Measurements from ENCODE around the gene SAFB.
A peak's percentile ranks its signal among the peaks of the same experiment; 100 is the strongest.

The SAFB gene

DNA sequence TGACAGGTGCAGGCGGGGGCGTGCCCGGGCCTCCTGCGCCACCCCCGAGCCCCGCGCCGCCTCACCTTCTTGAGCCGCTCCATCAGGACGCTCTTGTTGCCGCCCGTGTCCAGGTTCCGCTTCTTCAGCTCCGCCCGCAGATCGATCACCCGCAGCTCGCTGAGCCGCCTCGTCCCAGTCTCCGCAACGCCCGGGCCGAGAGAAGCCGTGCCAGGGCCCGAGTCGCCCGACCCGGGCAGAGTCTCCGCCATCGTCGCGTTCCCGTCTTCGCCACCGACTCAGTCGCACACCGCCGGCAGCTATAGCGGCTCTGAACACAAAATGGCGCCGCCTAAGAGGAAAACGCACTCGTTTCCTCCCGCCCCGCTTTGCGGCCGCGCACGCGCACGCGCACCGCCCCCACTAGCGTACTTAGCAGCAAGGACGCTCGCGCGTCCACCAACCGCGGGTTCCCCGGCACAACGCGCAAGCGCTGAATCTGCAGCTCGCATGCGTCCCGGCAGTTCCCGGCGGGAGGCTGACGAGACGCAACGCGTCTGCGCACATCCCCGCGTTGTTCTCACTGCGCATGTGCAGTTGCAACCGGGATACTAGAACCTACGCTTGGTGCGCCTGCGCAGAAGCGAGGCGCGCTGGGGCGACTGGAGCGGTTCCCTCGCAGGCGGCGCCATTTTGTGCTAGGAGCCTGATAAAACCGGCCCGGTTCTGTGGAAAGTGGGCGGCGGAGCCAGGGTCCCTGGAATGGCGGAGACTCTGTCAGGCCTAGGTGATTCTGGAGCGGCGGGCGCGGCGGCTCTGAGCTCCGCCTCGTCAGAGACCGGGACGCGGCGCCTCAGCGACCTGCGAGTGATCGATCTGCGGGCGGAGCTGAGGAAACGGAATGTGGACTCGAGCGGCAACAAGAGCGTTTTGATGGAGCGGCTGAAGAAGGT lies at the start of gene SAFB, which contains the start of gene SAFB2:
Gene SAFB, plus strand, starts transcription at position 619 of the 932 bp plus-strand sequence. Its CDS starts 123 bp downstream, at position 742.
Gene SAFB2, minus strand, starts transcription at position 312 of the 932 bp plus-strand sequence. Its CDS starts 61 bp downstream, at position 251.
- peak; percentile 97 for DNase-seq

DNA sequence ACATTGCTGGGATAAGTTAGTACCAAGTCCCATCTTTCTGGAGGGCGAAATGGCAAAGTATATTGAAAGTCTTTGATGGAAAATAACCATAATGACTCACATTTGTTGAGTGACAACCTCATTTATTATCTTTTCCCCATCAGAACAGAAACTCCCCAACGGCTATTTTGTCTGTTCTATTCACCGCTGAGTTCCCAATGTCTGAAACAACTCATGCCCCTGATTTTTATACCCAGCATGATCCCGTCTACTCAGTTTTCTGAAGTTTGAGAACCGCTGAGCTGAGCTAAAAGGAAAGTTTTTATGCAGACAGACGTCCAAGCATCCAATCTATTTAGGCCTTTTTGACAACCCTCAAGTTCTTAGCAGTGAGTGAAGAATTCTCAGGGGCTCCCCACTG lies 47.3 kb upstream of the SAFB start:
- no peak for DNase-seq

DNA sequence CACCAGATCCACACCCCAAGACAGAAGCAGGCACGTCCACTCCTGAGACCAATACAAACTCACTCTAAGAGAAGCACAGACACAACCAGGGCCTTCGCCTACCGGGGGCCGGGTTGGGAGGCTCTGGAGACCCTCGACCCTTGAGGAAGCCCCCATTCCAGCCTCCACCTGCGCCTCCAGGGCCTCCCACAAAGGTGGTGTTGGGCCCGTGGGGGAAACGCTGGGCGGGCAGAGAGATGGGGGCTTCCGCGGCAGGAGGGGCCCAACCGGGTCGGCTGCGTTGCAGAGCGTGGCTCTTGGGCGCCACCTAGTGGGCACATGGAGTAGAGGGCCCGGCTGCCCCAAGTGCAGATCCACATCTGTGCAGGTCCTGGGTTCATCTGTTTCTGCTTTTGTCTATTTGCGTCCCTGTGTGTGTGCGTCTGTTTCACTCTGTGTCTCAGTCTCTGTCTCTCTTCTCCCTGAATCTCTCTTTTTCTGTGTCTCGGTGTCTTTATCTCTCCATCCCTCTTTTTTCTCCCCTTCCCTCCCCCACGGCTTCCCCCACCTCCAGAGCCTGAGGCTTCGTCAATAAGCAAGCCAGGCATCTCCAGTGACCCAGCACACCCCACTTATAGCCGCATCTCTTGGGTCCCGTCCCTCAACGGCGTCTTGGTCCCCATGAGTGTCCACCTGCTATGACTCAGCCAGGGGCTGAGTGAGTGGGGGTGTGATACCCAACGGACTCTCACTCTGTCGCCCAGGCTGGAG lies 44.6 kb upstream of the SAFB start:
- no peak for DNase-seq

DNA sequence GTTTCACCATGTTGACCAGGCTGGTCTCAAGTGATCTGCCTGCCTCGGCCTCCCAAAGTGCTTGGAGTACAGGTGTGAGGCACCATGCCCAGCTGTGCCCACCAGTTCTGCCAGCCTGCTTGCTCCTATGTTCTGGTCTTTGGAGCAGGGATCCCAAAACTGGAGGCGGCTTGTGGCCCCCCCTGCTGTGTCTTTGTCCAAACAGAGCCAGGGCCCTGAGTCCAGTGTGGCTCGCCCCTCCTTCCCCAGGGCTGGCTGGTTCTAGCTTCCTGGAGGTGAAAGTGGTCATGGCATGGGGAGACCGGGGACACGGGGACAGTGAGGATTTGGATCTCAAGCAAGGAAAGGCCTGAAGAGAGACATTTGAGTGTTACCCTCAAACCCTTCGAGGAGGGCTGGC lies 43.6 kb upstream of the SAFB start:
- DNase-seq = no peak

DNA sequence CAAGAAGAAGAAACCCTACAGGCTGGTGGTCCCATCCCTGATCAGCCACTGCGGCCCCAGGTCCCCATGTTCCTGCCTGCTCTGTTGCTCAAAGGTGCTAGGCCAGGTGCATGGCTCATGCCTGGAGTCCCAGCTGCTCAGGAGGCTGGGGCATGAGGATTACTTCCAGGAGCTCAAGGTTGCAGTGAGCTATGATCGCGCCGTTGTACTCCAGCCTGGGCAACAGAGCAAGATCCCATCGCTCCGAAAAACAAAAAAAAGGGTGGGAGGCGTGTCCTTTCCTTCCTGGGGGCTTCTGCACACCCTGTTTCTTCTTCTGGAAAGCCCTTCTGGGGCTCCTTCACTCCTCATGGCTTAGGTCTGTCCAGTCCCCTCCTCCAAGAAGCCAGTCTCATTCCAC lies 43.2 kb upstream of the SAFB start:
- no peak for DNase-seq

DNA sequence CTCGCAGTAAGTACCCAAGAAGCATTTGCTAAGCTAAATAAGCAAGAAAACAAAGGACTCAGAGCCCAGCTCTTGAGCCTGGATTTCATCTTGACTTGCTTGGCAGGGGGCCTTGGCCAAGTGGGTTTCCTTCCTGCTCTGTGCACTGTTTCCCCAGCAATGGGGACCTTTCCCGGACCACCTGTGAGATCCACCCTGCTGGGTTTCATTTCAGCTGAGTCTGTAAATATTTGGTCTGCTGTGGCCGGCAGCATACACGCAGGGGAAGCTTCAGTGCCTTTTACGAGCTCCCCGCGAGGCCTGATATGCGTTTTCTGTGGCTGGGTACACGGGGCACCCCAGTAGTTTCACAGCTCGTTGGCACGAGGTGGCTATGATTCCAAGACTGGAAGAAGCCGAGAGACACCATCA lies 42.7 kb upstream of the SAFB start:
- peak; percentile 44 for DNase-seq

DNA sequence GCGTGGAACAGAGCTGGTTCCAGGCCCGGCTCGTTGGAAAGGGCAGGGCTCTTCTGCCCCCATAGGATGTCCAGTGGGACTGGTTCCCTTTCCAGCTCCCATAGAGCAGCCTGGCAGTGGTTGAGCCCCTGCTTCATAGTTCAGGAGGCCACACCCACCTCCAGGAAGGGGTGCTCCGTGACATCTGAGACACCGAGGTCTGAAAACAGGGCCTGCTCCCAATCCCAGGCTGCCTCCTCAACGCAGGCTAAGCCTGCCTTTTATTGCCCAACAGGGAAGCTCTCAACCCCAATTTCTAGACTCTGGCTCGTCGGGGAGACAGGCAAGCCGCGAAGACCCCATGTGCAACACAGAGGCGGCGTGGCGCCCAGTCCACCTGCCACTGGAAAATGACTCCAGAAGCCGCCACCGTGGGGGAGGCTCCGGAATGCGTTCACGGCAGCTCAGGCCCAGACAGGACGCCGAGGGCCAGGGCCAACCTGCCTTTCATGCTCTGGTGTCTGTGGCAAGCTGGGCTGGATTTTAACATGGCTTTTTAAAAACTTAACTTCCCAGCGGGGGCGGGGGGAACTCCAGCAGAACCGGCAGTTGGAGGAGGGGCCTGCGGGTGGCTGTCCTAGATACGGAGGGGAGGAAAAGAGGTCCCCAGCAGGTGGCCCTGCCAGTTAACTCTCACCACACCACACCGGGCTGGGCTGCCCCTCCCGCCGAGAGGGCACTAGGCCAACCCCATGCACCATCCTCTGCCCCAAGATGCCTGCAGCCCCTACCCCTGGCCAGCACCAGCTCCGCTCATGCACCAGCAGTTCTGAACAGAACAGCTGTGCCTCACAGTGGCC lies 37.2 kb upstream of the SAFB start:
- DNase-seq = no peak

DNA sequence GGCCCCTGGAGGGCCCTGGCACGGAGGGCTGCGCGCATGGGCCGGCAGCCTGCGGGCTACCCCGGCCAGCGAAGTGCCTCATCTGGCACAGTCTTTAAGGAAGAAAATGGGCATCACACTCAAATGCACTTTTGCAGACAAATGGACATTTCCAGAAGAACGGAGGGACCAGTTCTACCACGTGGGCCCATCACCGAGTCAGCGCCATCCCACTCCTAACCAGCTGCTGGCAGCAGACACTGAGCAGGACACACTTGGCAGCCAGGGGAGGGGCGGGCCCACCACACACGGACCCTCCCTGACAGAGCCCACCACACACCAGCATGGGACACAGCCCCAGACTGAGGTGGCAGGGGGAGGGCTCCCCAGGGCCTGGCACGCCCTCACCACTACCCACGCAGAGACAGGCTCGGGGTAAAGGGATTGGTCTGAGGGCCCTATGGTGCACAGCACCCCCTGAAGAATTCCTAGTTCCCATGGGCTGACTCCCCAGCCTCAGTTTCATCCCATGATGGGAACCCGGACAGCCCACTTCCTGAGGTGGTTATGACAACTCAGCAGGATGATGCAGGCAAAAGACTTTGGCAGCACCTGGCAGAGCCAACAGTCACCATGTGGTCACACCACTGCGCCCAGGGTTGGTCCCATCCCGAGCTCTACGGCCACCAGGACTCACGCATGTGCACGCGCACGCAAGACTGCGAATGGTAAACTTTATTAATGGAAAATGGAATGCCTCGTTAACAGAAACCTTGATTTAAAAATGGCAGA lies 36.4 kb upstream of the SAFB start:
- DNase-seq = no peak

DNA sequence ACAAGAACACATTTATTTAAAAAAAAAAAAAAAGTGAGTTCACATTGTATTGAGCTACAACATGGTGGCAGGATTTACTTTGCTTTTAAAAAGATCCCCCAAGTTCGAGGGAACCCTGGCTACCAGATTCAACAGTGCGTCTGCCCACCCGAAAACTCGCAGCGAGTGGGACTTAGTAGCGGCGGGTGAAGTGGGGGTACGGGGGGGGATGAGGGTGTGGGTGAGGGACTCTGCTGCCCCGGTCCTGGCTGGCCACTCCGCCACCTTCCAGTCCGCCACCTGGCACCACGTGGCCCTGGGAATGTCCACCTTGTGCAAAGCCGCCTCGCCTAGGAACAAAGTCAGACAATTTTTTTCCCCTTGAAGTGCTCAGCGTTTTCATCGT lies 35.8 kb upstream of the SAFB start:
- DNase-seq = no peak

DNA sequence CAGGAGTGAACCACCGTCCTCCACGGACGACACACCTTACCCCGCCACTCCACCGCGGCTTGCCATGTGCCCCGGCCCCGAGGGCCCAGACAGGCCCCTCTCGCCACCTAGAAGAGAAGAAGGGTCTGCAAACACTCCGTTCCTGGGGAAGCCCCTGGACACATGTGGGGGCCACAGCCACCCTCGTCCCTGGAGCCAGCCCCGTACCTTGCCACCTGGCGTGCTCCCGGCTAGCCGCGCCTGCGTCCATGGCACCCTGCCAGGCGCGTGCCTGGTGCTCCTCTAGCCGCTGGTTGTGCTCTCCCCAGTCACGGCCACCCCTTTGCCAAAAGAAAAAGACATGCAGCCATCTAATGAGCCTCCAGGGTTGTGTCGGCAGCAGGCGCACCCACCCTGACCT lies 35.2 kb upstream of the SAFB start:
- DNase-seq = no peak

DNA sequence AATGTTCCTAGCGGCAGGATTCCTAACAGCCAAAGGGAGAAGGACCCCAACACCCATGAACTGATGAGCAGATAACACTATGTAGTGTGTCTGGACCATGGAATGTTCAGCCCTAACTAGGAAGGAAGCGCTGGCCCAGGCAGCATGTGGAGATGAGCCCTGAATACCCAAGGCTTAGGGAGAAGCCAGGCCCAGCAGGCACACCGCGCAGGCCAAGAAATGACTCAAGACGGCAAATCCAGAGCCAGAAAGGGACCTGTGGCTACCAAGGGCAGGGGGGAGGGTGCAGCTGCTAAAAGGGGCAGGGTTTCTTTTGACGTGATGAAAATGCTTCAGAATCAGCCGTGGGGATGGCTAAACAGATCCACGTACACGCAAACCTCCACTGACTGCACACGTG lies 34.4 kb upstream of the SAFB start:
- DNase-seq = no peak

DNA sequence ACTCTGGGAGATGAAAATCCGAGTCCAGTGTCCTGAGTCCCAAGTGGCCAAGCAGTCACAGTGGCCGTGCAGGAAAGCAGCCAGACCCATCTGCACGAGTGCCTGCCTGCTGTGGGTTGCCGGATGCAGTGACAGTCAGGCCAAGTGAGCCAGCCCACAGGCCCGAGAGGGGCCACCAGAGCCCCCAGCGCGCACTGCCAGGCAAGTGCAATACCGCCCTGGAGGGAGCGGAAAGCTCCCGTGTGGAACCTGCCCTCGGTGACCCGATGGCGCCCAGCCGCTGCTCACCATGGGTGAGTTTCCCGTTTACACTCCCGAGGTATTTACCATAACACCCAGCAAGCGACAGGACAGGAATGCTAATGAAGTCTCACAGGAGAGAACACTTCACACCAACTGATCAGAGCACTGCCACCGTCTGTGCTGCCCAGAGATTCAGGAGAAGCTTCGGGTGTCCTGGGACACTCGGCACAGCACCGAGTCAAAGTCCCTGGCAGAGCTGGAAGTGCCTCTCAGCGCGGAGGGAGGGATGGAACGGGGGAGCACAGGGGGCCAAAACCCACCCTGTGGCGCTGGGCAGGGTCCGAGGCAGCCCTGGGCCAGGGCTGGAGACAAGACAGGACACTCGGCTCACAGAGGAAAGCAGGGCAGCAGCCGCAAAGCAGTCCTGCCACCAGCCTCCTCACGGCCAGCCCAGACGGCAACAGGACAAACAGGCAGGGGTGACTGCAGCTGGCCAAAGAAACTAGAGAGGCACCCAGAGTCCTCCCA lies 33.8 kb upstream of the SAFB start:
- DNase-seq = no peak

DNA sequence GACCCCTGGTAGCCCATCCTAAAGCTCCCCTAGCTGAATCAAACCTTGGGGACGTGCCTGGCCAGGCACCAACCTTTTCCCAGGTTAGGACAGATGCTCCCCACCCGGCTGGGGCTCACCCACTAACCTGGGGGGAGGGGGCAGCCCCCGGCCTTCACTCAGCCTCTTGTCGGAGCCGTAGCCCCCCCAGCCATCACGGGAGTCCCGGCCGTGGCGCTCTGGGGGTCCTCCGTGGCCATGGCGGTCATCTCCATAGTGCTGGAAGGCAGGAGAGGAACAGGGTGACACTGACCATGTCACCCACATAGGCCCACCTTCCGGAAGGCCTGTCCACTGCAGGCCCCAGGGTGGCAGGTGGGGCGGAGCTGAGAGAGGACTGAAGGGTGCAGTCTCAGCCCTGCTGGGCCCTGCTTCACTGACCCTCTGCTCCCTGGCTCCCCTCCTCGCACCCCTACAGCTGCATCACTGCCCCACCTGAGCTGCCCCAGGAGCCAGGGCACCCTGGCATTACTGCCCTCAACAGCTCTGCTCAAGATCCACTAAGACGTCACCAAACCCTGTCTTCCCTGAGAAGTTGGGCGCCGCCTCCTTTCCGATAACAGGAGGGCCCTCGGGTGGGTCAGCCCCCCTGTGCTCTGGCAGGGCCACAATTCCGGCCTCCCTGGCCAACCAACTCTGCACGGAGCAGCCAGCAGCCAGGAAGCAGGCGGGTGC lies 32.6 kb upstream of the SAFB start:
- no peak for DNase-seq

DNA sequence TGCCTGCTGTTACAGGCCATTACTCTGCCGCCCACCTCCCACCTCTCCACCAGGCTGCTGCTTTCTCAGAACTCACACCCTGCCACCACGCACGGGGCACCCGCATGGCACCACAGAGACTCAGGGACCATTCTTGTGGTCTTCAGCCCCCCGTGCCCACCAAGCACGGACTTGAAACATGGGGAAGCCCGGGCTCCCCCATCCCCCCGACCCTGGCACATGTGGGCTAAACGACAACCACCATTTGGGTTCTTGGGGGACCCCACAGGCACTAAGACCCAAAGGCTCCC lies 32.1 kb upstream of the SAFB start:
- DNase-seq = no peak

DNA sequence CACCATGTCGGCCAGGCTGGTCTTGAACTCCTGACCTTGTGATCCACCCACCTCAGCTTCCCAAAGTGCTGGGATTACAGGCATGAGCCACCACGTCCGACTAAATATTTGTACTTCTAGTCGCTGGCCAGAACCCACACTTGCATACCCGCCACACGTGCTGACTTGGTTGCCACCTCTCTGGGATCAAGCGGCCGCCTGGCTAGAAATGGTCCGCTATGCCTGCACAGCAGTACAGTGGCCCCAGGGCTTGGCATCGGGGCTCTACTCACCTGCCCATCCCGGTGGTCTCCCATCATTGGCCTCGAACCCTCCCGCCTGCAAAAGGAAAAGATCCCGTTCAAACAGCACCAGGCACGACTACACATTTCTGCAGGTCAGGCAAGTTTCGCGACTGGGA lies 31.4 kb upstream of the SAFB start:
- DNase-seq = no peak

DNA sequence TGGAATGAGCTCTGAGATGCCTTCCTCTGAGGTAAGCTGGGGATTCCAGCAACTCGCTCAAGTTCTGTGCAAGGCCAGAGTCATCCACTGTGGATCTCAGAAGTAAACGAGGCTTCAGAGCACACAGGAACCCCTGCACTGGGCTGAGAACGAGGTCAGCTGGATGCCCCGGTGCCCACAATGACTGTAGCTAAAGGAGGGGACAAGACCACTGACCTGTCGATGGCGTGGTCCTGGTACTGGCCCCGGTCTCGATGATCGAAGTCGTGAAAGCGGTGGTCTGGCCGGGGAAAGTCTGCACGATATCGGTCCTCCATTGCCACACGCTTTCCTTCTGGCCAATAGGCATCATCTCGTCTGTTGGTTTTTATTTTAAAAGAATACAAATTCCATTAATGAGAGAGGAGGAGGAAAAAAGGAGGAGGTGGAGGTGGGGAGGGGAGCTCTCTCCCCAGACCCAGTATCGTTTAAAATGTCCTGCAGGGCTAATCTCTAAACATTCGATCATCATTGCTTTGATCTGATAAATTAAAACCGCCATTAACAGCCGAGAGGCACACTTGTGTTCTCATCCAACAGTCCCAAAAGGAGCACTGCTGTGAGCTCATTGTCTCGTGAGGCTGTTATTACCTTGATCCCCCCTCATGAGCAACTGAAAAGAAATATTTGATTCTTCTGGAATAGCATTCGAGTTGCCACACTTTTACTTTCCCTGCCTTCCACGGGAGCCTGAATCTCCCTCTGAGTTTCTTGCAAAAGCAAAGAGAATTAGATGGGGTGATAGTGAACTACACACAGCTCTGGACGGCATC lies 30.1 kb upstream of the SAFB start:
- DNase-seq = no peak

DNA sequence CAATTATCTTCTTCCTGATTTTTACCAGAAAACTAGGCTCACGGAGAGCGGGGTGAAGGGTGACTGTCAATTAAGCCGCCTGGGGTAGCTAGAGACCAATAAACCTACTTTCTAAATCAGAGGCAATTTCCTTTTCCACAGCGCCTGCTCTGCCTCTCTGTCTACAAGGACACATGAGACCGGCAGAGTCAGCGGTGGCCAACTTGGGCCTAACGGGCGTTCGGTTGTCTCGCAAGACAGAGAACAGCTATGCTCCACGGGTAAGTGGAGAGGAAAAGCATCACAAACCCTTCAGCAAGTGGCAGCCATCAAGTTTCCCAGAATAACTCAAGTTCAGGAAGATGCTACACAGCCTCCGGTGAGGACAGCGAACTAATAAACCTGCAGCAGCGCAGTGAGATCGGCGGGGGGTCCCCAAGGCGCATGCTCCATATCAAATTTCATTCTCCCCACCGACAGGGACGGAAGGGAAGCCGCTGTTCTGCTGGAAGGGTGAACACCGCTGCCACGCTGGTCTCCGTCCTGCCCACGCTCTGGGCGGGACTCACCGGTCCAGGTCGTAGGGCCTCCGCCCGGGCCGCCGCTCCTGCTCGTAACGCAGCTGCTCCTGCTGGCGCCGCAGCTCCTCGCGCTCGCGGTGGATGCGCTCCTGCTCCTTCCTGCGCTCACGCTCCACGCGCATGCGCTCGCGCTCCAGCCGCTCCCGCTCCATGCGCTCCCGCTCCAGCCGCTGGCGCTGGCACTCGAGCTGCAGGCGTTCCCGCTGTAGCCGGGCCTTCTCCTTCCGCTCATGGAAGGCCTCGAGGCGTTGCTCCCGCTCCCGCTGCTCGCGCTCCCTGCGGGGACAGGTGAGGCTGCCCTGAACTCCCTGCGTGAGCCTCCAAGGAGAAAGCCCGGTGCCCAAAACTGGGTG lies 29.3 kb upstream of the SAFB start:
- DNase-seq = no peak

DNA sequence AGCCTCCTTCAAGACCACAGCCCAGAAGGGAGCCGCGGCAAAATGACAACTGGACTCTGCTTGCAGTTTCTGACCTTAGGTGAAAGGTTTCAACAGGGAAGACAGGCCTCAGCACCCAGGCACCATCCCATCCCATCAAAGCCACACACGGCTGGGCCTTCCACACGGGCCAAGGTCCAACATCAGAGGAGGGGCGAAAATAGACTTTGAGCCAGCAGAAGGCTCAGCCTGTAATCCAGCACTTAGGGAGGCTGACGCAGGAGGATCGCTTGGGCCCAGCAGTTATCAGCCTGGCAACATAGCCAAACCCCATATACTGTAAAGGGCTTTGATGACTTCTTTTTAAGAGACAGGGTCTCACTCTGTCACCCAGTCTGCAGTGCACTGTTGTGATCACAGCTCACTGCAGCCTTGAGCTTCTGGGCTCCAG lies 28.3 kb upstream of the SAFB start:
- no peak for DNase-seq

DNA sequence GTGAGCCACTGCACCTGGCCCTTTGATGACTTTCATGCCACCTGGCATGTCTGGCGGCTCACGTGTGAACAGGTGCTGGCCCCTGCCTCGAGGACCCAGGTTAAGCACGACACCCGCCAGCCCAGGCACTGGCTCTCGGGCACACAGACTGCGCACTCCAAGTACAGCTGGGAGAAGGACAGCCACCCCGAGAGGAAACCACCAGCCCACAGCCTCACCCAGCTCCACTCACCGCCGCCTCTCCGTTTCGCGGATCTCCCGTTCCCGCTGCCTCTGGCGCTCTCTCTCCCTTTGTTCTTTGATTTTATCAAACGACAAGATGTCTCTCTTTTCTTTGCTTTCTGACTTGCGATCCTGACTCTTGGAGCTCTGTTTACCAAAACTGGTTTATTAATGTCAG lies 27.8 kb upstream of the SAFB start:
- DNase-seq = no peak
